GM21786 (cell line): Measurements from ENCODE around the gene CTU1.

ENCODE experiments used
- ATAC-seq: cut with Tn5 transposase; IDR thresholded peaks from one replicate; pipeline ENCODE4 v1.9.1; 2021; ENCODE audit not compliant: unreplicated experiment

The CTU1 gene

DNA sequence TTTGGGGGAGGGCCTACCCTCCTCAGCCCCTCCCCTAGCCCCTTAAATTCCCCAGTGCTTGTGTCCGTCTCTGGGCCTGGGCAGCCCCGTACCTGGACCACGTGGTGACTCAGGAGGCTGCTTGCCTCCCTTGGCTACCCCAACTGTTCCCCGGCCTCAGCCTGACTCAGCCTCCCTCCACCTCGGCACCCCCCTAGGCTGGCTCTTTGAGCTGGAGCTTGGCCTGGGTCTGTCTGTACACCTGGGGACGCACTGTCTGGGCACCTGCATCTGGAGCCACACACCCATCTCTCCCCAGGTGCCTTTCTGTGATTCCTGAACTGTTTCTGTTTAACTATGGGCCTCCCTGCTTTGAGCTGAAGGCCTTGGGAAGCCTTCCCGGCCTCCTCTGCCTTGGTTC is 23.7 kb downstream of the CTU1 start:
- ATAC-seq: no peak

DNA sequence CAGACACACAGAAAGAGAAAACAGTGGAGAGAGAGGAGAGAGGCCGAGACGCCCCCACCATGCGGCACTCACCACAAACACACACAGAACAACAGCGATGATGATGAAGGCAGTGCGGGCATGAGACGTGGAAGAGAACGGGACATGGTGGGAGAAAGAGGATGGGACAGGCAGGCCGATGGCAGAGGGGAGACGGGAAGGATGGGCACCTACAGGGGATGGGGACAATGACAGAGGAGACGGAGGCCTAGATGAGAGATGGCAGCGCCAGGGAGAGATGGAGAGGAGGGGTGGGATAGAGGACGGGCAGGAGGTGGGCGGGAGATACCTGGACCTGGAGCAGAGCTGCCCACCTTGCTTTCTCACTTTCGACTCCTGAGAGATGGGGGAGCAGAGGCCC is 24.4 kb downstream of the CTU1 start:
- ATAC-seq: no peak

DNA sequence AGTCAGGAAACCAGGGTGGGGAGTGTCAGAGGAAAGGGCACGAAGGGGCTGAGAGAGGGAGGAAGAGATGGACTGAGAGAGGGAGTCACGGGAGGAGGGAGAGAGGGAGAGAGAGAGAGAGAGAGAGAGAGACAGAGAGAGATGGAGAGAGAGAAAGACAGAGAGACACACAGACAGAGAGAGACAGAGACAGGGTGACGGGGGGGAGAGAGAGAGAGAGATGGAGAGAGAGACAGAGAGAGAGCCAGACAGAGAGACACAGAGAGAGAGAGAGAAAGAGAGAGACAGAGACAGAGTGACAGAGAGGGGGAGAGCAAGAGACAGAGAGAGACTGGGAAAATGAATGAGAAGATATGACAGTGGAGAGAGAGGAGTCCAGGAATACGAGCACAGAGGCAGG is 25.0 kb downstream of the CTU1 start:
- no peak for ATAC-seq

DNA sequence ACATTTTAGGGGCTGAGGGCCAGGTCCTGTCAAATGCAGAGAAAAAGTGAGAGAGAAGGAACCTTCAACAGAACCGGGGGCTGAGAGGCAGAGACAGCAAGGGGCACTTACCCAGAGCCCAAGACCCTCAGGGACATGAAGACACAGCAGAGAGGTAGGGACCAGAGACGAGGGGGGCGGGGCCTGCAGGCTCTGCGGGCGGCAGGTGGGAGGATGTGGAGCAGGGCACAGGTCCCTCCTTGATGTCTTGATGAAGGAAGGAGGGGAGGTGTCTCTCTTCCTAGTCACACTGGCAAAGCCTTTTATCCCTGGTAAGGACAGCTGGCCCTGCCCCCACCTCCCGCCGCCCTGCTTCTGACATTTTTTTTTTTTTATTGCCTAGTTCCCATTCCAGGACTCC is 25.6 kb downstream of the CTU1 start, which contains the start of gene KLK14:
KLK14 (minus strand) TSS at position 277 of the 400 bp plus-strand sequence; CDS start at position 4, 273 bp downstream.
- ATAC-seq: no peak

DNA sequence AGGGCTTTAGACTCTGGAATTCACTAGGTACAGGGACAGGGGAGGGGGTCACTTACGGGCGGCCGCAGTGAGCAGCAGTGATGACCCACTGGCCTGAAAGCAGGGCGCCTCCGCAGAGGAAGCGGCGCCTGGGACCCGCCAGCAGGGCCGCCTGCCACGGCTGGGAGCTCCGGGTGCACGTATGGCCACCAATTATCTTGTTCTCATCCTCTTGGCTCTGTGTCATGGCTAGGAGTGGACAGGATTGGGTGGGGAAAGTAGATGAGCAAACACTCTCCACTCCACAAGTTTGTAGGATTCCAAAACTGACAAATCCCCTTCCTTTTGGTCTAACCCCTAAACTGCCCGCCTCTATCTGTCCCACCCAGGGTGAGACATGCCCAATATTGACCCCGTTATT is 26.7 kb downstream of the CTU1 start:
- no peak for ATAC-seq

DNA sequence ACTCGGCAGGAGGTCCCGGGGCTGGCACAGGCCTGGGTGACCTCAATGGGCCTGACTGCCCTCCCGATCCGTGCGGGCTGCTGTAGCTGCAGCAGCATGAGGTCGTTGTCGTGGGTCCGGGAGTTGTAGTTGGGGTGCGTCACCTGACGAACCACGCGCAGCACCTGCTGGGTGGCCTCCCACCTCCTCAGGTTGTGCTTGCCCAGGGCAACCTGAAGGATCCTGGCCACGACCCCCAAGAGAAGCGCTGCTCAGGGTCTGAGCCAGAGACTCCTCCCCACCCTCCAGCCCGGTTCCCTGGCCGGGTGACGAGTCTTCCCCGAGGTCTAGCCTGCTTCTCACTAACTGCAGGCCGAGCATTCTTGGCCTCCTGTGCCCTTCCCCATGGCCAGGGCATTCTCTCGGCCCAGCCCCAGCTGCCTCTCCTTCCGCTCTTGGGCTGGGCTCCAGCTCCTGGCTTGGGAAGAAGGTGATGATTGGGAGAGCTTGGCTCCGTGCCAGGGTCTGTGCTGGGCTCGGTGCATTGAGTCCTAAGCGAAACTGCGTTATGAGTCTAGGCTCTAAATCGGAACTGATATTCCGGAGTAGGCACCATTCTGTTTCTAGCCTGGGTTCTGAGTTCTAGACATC is 28.6 kb downstream of the CTU1 start:
- no peak for ATAC-seq

DNA sequence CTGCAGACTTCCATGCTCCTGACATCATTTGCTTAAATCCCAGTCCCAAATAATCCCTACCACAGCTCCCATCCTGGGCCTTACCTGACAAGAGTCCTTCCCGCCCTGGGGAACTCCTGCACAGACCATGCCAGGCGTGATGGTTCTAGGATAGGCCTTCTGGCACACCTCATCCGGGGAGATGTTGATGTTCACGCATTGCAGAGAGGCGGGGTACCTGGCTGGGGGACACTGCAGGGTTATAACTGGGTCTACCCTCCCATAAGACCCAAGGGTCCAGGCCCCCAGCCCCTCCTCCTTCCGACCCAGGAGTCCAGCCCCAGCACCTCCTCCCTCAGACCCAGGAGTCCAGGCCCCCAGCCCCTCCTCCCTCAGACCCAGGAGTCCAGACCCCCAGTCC is 29.5 kb downstream of the CTU1 start:
- ATAC-seq: no peak

DNA sequence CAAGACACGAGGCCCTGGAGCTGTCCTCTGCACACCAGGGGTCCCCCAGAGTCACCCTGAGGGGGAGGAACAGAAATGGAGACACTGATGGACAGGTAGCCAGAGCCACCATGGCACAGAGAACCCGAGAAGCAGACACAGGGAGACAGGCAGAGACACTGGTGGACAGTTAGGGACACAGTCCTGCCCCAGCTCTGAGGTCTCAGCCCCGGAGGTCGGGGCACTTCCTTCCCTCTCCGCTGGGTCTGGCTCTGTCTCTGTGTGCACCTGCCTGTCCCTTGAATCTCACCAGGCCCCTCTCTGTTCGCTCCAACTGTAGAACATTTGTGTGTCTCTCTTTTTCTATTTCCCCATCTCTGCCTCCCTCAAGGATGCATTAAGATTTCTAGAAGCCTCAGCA is 30.1 kb downstream of the CTU1 start:
- ATAC-seq: no peak

DNA sequence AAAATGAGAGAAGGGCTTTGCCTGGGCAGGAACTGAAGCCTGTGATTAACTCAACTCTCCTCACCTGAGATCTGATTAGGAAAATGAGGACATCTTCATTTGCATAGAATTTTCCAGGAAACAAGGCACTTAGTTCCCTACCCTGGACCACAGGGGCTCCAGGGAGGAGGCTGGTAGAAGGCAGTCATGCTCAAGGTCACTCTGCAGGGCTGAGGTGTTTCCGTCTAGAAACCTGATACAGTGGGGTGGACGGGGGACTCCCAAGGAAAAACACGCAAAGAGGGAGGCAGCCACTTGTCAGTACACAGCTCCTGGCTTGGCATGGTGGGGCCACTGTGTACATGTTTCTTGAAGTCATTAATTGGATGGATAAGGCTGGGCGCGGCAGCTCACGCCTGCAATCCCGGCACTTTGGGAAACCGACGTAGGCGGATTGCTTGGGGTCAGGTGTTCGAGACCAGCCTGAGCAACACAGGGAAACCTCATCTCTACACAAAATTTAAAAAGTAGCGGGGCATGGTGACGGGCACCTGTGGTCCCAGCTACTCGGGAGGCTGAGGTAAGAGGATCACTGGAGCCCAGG is 31.5 kb downstream of the CTU1 start:
- ATAC-seq: no peak

DNA sequence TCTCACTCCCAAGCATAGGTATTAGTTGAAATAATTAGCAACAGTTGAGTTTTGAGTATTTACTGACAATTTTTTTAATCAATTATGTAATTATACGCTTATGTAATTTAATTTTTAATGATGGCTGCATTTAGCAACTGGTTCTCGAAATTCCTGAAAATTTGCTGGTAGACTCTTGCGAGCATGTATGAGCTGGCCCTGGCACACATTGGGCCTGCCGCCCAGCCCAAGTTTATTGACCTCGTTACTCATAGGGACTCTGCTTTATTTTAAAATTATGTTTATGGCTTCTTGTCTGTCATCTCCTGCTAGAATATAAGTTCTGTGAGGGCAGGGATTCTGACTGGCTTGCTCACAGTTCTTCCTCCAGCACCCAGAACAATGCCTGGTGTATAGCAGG is 32.2 kb downstream of the CTU1 start:
- ATAC-seq: no peak

DNA sequence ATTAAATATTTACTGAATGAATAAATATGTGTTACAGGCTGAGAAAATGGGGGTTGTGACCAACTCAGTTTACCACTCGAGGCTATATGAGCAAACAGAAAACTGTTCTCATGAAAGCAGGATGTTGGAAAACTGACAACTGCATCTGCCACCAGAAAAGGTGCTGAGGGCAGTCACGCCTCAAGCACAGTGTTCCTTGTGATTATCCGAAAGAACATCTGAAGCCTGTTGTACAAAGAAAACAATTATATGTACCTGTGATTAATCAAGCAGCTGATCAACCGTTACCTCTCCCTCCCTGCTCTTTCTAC is 37.2 kb downstream of the CTU1 start:
- no peak for ATAC-seq

DNA sequence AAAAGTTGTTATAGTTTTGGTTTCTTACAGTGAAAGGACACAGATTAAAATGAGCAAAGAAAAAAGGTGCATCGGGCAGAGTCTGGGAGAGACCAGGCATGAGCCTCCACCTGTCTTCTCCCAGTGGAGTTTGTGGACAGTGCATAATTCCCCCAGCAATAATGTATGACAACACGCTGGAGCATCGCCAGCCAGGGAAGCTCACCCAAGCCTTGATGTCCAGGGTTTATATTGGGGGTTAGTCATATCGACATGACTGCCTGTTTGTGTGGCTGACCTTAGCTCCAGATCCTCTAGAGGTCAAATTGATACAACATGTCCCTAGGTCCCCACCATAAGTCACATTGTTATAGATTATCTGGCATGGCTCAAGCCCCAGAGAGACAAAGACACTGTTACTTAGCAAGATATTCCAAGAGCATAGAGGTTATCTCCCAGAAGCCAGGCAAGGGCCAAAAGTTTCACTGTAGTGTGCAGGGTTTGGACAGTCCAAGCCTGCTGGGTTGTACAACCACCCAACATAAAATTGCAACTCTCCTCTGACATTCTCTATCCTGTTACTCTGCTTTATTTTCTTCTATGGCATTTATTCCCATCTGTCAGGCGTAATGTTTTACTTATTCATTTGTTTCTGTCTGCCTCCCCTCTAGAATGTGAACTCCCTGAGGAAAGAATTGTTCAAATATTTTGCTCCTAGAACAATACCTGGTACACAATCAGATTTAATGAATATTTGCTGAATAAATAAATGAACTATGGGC is 37.7 kb downstream of the CTU1 start:
- ATAC-seq: no peak

DNA sequence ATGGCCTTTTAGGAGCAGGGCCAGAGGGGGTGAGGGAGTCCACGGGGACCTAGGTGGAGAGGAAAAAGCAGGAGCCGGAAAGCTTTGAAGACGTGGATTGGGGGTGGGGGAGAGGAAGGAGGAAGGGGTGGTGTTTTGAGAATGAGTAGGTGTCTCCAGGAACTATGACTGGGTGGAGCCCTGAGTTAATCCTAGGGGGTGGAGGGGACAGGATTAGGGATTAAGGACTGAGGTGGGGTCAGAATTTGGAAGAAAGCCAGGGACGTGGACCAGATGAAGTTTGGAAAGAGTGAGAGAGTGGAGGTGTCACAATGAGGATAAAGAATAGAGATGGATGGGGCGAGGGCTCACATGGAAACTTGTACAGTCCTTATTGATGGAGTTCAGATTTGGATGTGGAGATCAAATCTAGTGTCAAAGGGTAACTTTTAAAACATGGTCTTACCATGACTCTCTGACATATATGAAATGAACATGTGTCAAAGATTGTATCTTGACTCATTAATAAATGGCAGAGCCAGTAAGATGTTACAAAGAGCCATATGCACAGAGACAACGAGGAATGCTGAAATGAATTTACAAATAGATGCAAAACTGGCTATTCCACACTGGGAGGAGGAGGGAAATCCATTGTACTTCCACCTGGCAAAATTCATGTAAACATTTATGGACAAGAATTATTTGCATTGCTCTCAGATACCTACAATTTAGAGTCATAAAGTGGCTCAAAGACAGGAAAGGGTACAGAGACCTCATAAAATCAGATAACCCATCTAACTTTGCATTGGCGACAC is 41.6 kb downstream of the CTU1 start:
- no peak for ATAC-seq

DNA sequence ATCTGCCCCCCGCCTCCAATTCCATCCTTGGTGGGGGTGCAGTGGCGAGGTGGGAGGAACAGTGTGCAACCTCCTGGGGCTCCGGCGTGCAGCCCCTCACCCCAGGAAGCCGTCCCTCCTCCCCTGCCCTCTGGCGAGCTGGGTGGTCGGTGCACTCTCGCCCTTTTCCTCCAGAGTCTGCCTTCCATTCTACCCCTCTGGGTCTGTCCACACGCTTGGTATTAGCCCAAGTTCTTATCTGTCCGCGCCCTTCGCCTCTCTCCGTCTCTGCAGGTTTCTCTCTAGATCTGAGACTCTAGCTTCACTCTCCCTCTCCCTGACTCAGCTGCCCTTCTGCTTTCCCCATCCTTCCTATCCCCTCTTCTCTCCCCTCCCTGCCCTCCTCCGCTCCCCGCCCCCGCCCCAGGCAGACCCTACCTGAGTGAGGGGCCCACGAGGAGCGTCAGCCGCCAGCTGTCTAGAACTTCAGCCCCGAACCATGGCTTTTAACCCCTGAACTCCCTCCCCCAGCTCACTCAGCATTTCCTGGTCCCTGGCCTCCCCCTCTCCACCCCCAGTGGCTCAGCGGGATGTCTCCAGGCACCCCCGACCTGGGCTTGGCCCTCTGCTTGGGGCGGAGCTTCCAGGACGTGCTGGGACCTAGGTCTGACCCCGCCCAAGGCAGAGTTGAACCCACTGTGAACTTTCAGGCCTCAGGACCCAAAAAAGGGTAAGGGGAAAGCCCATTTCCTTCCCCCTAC is 42.8 kb downstream of the CTU1 start:
- no peak for ATAC-seq

DNA sequence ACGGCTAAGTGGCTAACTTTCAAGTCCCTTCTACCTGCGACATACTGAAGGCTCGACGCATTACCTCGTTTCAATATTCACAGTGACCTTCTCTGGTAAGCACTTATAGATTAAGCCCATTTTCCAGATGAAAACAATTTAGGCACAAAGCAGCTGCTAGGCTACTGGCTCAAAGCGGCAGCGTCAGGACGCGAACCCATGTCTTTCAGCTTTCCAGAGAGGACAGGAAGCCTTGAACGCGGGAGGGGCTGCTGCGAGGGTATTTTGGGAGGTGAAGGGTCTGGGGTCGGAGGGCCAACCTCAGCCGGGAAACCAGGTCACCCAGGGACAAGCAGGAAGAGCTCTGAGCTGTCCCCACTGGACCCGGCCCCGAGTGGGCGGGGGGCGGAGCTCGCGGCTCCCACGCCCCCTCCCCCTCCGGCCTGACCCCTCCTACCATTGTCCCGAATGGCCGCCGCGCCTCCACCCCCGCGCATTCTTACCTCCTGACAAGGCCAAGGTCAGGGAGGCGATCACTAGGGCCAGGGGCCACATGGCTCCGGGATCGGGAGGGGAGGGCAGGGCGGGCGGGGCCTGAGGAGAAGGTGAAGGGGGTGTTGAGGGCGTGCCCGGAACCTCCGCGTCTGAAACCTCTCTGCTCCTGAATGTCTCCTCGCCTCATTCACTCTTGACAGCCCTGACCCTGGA is 43.5 kb downstream of the CTU1 start, which contains the start of gene KLK13:
KLK13 (minus strand) TSS at position 559 of the 687 bp plus-strand sequence; CDS start at position 534, 25 bp downstream.
- ATAC-seq: no peak

DNA sequence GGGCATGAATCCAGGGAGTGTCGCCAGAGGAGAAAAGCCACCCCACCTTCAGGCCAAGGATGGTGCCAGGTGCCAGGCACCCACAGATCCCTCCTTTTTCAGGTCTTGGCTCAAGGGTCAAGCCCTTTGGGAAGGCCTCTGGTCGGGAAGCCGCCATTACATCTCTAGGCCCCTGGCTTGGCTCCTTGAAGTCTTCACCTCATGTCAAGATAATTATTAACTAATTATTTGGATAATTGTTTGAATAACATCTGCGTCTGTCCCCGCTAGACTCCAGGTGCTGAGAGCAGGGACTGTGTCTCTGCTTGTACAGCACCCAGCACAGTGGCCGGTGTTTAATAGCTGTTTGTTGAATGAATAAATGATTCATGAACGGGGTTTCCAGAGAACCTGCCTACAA is 44.5 kb downstream of the CTU1 start:
- no peak for ATAC-seq

DNA sequence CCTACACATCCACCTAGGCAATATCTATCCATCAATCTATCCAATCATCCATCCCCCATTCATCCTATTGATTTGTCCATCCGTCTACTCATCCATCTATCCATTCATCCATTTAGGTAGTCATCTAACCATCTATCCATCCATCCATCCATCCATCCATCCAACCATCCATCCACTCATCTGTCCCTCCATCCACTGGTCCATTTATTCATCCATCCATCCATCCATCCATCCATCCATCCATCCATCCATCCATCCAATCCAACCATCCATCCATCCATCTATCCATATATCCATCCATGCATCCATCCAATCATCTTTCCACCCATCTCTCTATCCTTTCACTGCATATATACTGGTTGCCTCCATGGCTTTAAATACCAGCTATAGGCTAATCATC is 47.2 kb downstream of the CTU1 start:
- no peak for ATAC-seq

DNA sequence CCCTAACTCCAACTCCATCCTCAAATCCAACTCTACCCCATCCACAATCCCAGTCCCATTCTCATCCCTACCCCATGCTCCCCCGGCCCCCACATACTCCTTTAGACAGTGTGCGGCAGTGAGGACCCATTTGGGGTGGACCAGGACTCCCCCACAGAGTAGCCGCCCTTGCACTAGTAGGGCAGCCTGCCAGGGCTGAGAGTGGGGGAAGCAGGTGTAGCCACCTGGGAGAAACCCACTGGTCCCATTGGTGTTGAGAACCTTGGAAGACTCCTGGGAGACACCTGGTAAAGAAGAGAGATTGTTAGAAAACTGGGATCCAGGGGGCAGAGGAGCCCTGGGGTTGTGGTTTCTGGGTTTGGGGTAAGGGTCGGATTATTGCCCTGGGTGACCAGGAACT is 47.9 kb downstream of the CTU1 start:
- no peak for ATAC-seq

DNA sequence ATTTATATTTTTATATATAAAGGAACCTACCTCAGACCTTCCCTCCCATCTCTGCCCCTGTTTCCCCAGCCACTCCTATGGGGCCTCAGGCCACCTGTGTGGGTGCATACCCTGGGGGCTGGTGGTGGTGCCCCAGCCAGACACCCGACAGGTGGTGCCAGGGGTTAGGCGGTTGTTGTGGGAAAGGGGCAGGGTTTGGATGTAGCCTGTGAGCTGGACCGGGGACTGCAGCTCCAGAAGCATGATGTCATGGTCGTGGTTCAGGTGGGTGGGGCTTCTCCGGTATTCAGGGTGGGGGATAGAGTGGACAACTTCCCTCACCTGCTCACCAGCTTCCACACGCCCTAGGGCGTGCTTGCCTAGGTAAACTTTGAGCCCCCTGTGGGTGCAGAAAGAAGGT is 48.5 kb downstream of the CTU1 start:
- no peak for ATAC-seq

DNA sequence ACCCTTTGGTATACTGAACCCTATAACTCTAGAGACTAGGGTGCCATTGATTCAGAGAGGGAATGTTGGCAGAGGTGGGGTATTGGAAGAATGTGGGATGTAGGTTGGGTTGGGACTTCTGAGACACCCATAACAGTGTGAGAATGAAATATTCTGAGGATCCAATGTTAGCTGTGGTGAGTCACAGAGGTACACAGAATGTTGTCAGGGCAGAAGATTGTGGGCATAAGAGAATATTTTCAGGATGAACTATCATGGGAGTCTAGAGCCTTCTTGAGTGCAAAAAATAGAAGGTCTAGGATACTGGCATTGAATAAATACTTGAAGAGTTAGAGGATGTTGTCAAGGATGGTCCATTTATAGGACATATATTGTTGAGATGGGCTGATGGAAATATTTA is 52.3 kb downstream of the CTU1 start:
- ATAC-seq: no peak
